Activated naive CD4-positive, alpha-beta T cell treated with anti-CD3 and anti-CD28 coated beads, Interleukin-2, amount 50 U/mL, for 16 hours (primary cell): Measurements from ENCODE around the gene COL1A1.

Source experiments
- DNase-seq: peaks from one replicate; pipeline ENCODE4 v3.0.0-alpha.2; 2020

Gene COL1A1

DNA sequence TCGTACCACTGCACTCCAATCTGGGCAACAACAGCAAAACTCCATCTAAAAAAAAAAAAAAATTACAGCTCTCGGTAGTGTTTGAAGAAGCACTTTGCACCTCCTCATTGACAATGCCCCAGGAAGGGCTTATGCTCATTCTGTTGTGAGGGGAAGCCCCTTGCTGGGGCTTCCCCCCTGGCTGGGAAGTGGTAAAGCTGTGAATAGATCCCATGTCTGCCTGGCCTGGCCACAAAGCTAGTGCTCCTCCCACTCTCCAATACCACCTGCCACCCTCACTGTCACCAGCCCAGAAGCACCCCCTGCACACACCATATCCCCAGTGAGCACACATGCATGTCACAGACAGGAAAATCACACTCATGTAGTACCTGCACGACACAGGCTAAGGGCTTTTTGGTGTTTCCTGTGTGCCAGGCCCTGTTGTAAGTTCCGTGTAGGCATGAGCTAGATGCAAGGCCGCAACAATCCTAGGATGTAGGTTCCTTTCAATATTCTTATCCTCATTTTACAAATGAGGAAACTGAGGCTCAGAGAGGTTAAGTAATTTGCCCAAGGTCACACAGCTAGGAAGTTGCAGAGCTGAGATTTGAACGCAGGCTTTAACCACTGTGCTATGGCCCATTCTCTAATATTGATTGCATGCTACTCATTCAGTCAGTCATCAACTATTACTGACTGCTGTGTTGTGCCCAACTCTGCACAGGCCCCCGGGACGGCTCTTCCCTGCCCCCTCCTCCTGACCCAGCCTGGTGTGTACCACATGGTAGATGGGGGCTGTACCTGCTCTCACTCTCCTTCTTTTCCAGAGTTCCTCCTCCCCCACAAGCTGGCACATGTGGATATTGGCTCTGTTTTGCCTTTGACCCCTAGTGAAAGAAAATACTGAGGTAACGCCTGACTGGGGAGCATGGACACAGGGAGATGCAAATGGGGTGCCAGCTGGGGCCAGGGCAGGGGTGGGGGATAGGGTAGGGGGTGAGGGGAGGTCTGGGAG is 11.9 kb upstream of the COL1A1 start:
- DNase-seq = no peak

- no peak for DNase-seq
Observed at GRCh38 chr17:50212121-50212843, 10.9 kb upstream of the COL1A1 start.

GRCh38 chr17:50211249-50212120 is 10.1 kb upstream of the COL1A1 start:
- no peak for DNase-seq

GRCh38 chr17:50210240-50211225 is 9.1 kb upstream of the COL1A1 start:
- no peak for DNase-seq

DNA sequence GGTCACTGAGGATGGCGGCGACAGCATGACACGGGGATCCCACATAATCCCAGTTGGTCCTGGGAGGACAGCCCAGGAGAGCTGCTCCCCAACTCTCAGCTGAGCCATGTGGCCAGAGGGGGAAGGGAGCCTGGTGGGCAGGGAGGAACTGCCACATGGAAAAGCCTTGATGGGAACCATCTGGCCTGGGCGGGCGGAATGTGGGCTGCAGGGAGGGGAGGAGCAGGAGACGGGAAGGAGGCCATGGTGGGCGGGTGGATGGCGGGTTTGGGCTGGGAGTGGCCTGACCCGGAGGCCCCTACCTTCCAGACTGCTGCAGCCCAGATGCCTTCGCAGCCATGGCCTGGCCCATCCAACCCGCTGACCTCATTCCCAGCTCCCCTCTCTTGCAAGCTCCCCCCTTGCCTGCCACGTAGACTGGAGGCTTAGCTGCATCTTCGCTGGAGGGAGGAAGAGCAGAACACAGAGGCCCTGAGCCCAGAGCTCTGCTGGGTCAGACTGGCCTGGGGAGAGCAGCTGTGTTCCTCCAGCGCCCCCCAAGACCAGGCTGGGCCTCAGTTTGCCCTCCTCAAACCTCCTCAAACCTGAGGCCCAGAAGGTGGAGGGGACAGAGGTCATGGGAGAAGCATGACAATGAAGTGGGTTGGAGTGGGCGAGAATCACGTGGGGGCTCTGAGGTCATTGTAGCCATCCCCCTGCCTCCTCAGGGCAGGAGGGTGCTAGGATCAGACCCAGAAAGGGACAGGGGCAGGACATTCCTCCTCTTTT is 8.2 kb upstream of the COL1A1 start:
- DNase-seq = no peak

GRCh38 chr17:50209133-50209471 is 7.7 kb upstream of the COL1A1 start:
- DNase-seq = no peak

- DNase-seq = no peak
Observed at GRCh38 chr17:50208611-50209061, 7.2 kb upstream of the COL1A1 start.

DNA sequence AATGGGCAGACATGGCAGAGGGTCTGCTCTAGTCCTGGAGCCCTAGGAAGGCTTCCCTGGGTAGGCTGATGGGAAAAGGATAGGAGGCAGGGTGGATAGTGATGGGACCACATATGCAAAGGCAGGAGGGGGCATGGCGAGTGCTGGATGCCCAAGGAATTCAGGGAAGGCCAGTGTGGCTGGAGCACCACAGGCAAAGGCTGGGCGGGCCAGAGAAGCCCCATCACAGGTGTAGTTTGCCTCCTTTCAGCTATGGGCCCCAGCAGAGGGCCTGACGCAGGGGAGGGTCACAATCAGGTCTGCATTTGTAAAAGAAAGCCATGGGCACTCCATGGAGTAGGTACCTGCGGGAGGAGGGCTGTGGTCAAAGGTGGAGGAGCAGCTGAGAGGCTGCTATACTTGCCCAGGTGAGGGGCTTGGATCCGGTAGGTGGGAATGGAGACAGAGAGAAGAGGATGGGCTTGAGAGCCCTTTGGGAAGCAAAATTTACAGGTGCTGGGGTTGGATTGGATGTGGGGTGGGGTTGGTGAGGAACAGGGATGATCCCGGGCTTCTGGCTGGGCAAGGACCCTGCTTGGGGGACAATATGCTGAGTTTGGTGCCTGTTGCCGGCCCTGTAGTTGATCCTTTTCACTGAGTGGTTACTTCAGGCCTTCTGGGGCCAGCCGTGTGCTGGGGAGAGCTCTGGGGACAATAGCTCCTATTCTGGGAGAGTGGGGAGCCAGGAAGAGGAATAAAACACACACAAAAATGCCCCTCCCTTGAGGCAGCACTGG is 6.5 kb upstream of the COL1A1 start:
- DNase-seq = no peak

- no peak for DNase-seq
Observed at GRCh38 chr17:50207315-50207714, 5.9 kb upstream of the COL1A1 start.

DNA sequence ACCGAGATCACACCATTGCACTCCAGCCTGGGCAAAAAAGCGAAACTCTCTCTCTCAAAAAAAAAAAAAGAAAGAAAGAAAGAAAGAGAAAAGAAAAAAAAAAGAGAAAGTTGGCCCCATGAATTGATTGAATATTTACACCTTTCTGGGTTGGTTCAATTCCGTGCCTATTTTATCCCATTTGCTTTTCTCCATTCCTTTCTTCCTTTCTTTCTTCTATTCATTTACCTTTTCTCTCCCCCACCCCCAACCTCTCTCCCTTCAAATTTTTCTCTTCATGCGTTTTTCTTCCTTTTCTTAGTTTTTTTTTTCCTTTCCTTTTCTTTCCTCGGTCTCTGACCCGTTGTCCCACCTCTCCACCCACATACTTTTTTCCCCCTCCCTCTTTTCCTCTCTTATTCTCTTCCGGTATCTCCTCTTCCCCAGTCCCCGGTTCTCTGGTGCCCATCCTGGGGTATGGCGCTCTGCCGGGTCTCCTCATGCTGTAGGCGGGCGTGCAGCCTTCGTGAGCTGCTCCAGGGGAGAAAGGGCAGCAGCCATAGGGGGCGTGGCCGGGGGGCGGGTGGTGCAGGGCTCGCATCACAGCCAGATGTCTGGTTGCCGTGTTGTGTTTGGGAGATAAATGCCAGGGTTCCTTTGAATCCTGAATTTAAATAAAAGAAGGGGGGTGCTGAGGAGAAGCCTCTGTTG is 5.3 kb upstream of the COL1A1 start:
- DNase-seq = peak; percentile 42

GRCh38 chr17:50205963-50206505 is 4.6 kb upstream of the COL1A1 start:
- DNase-seq = no peak

GRCh38 chr17:50205111-50205962 is 3.9 kb upstream of the COL1A1 start:
- DNase-seq = no peak

DNA sequence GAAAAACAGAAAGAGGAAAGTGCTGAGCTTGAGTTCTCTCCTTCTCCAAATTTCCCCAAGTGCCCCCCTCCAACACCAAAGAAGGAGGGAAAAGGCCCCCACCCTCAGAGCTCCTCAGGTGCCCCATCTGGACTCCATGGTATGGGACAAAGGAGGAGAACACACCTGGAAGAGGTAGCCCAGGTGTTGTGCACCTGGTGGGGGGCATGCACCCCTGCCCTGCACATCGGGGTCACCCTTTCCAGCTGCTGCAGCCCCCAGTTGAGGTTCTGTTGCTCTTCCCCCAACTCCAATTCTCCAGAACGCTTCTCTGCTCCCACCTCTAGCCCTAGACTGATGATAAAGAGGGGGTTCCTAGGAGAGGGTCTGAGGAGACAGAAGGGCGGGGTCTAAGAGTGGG is 3.0 kb upstream of the COL1A1 start:
- DNase-seq = no peak

- no peak for DNase-seq
Observed at GRCh38 chr17:50203604-50204345, 2.3 kb upstream of the COL1A1 start.

DNA sequence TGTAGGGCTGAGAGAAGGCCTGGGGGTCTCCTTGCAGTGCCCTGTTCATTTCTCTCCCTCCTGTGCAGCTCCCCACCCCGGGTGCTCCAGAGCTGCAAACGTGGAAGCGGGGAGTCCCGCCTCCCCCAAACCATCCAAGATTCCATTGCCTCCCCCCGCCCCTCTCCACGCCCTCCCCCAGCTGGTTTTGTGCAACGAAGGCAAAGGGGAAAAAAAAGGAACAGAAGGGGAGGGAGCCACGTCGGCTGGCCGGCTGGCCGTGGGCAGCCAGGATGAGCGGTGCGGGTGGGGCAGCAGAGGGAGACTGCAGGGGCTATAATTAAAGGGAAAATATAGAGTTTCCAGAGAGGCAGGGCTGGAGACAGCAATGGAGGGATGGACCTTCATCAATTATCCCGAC is 1.7 kb upstream of the COL1A1 start:
- no peak for DNase-seq

- peak; percentile 83 for DNase-seq
Observed at GRCh38 chr17:50200457-50201275, 765 bp downstream of the COL1A1 start.
